VCaP (cell line): Measurements from ENCODE around the gene ERN1.
A peak's percentile ranks its signal among the peaks of the same experiment; 100 is the strongest.

Experiments used
- H3K27ac ChIP-seq: fragments of 450-650 bp; 2 replicates; pipeline ENCODE4 v1.5.1; 2017
- CTCF ChIP-seq: fragments of 450-650 bp; conservative IDR thresholded peaks from 2 replicates; pipeline ENCODE4 v1.5.1; 2017; ENCODE audit warnings: mild to moderate bottlenecking, moderate library complexity

ERN1 gene

GRCh38 chr17:64058621-64059020, 71.3 kb downstream of the ERN1 start:
- peak overlapping the region; percentile 35 for H3K27ac ChIP-seq
- no peak for TF ChIP-seq CTCF

- TF ChIP-seq CTCF, result no peak
- peak overlapping the region; percentile 35; the same call in 1 of the 2 replicates for H3K27ac ChIP-seq
Observed at GRCh38 chr17:64057701-64058263, 72.2 kb downstream of the ERN1 start.

GRCh38 chr17:64056269-64057005, 73.5 kb downstream of the ERN1 start:
- no peak for TF ChIP-seq CTCF
- H3K27ac ChIP-seq, result no peak overlapping the region

GRCh38 chr17:64055183-64056142, 74.5 kb downstream of the ERN1 start:
- no peak for TF ChIP-seq CTCF
- no peak overlapping the region for H3K27ac ChIP-seq

- H3K27ac ChIP-seq, result no peak overlapping the region
- no peak for TF ChIP-seq CTCF
Observed at GRCh38 chr17:64054304-64054703, 75.6 kb downstream of the ERN1 start.

GRCh38 chr17:64053101-64053500, 76.8 kb downstream of the ERN1 start:
- H3K27ac ChIP-seq, result no peak overlapping the region
- no peak for TF ChIP-seq CTCF

- TF ChIP-seq CTCF, result no peak
- peak overlapping the region; percentile 43 for H3K27ac ChIP-seq
Observed at GRCh38 chr17:64051153-64051552, 78.8 kb downstream of the ERN1 start.
